Endothelial cell of umbilical vein (primary cell): ENCODE data around the gene KAT6B. TPM values are rescaled to one million over a fixed set of nuclear protein-coding genes. Genes with fewer than 3 reads are reported as not detected.

ENCODE experiments used
- BruUV-seq: library from RNA; stranded (reverse); fragments of 400-500 nt; replicated peaks from 2 replicates; lab custom pipeline; 2021; lab: Mats Ljungman, UMichigan
- CTCF ChIA-PET: fragments of 300-600, 350-600 bp; sonication (Branson Sonifier 250); formaldehyde crosslinking; loops from one replicate; lab custom pipeline; 2021; ENCODE audit warnings: antibody characterized with exemption, inconsistent platforms; lab: Charles Lee
- POLR2A ChIA-PET: fragments of 300-600, 350-600 bp; sonication (Branson Sonifier 250); formaldehyde crosslinking; loops from one replicate; lab custom pipeline; 2021; ENCODE audit warnings: antibody characterized with exemption, inconsistent platforms; lab: Charles Lee
- DNase-seq: peaks from one replicate; pipeline ENCODE4 v3.0.0-alpha.2; 2011; ENCODE audit warnings: low read depth, low spot score
- FAIRE-seq: peaks from 2 replicates; lab custom pipeline; 2011; peaks lifted over from hg19 to GRCh38; lab: Jason Lieb, UNC
- H2AFZ ChIP-seq: 2 replicates; pipeline ENCODE4 v1.6.0; 2012; ENCODE audit warnings: low read depth, low read length, control low read depth, inconsistent platforms
- H3K27ac ChIP-seq: 2 replicates; pipeline ENCODE4 v1.5.1; 2011; ENCODE audit warnings: low read depth, mild to moderate bottlenecking, control low read depth, low read length, moderate library complexity; ENCODE audit not compliant: insufficient read depth
- H3K27me3 ChIP-seq, 2 experiments: 2 replicates each; pipeline versions ENCODE4 v1.6.0 to v1.6.1; 2011; ENCODE audit warnings: low read length in 2 of 2, mixed read lengths in 1 of 2; ENCODE audit not compliant: control insufficient read depth in 2 of 2, insufficient read depth in 2 of 2
- H3K36me3 ChIP-seq, 2 experiments: 2 replicates in 1 of 2; 3 replicates in 1 of 2; pipeline ENCODE4 v1.5.1; 2011; ENCODE audit warnings: low read length in 2 of 2, mild to moderate bottlenecking in 1 of 2, moderate library complexity in 1 of 2; ENCODE audit not compliant: control insufficient read depth in 2 of 2, insufficient read depth in 2 of 2; ENCODE audit errors: extremely low read depth in 1 of 2
- H3K4me1 ChIP-seq: 3 replicates; pipeline ENCODE4 v1.5.1; 2011; ENCODE audit warnings: mild to moderate bottlenecking, low read length; ENCODE audit not compliant: control insufficient read depth, insufficient read depth; ENCODE audit errors: extremely low read depth
- H3K4me2 ChIP-seq: 2 replicates; pipeline ENCODE4 v1.6.1; 2011; ENCODE audit warnings: low read length, control low read depth, mixed read lengths; ENCODE audit not compliant: insufficient read depth
- H3K4me3 ChIP-seq, 3 experiments: fragments of 200-600 bp in 1 of 3; sonication (generic), shearing (Covaris generic) in 1 of 3; replicated peaks in 1 of 3; 2 replicates each; pipeline ENCODE4 v1.5.1; 2011 to 2016; ENCODE audit warnings: control low read depth in 3 of 3, low read length in 3 of 3, mild to moderate bottlenecking in 2 of 3, inconsistent platforms in 1 of 3, low read depth in 1 of 3, moderate library complexity in 1 of 3; ENCODE audit not compliant: insufficient read depth in 1 of 3
- H3K79me2 ChIP-seq: 2 replicates; pipeline ENCODE4 v1.6.0; 2012; ENCODE audit warnings: low read length, inconsistent platforms; ENCODE audit not compliant: control insufficient read depth, insufficient read depth
- H3K9ac ChIP-seq: replicated peaks from 2 replicates; pipeline ENCODE3; 2011; ENCODE audit warnings: low read length, control low read depth; ENCODE audit not compliant: insufficient read depth; ENCODE audit errors: extremely low read depth
- H3K9me1 ChIP-seq: replicated peaks from 3 replicates; pipeline ENCODE4 v1.6.0; 2011; ENCODE audit warnings: mild to moderate bottlenecking, low read length; ENCODE audit not compliant: control insufficient read depth, insufficient read depth; ENCODE audit errors: extremely low read depth
- H3K9me3 ChIP-seq: replicated peaks from 2 replicates; pipeline ENCODE4 v1.5.1; 2012; ENCODE audit warnings: low read length, inconsistent platforms; ENCODE audit not compliant: control insufficient read depth, insufficient read depth
- H4K20me1 ChIP-seq: replicated peaks from 2 replicates; pipeline ENCODE3; 2011; ENCODE audit warnings: mild to moderate bottlenecking, low read length; ENCODE audit not compliant: control insufficient read depth, insufficient read depth; ENCODE audit errors: extremely low read depth
- EZH2 ChIP-seq: IDR thresholded peaks from 2 replicates; pipeline ENCODE4 v1.6.1; 2012; ENCODE audit warnings: borderline replicate concordance, low read depth, mild to moderate bottlenecking, moderate library complexity, low read length, inconsistent platforms; ENCODE audit not compliant: severe bottlenecking
- FOS ChIP-seq: IDR thresholded peaks from 2 replicates; pipeline ENCODE4 v1.6.1; 2011; ENCODE audit warnings: mild to moderate bottlenecking, low read length, moderate library complexity, borderline replicate concordance; ENCODE audit not compliant: insufficient read depth
- GATA2 ChIP-seq: IDR thresholded peaks from 2 replicates; pipeline ENCODE4 v1.7.0; 2011; ENCODE audit warnings: low read depth, mild to moderate bottlenecking, moderate library complexity, mixed read lengths, low read length; ENCODE audit not compliant: insufficient read length, insufficient read depth
- JUN ChIP-seq: IDR thresholded peaks from 2 replicates; pipeline ENCODE4 v1.6.1; 2011; ENCODE audit warnings: borderline replicate concordance, low read depth; ENCODE audit not compliant: insufficient read length, insufficient read depth
- MAX ChIP-seq: IDR thresholded peaks from 2 replicates; pipeline ENCODE4 v1.6.1; 2011; ENCODE audit not compliant: insufficient read depth, insufficient read length
- MYC ChIP-seq: IDR thresholded peaks from one replicate; pipeline ENCODE4 v1.6.1; 2011; ENCODE audit warnings: mild to moderate bottlenecking, low read depth, low read length
- POLR2A ChIP-seq: IDR thresholded peaks from 2 replicates; pipeline ENCODE4 v1.6.1; 2012; ENCODE audit warnings: low read depth, mild to moderate bottlenecking, control low read depth, low read length
- POLR2AphosphoS5 ChIP-seq: IDR thresholded peaks from 2 replicates; pipeline ENCODE4 v1.6.1; 2012; ENCODE audit warnings: low read depth, mild to moderate bottlenecking, control low read depth, low read length, moderate library complexity; ENCODE audit not compliant: insufficient read depth
- dilution Hi-C: fragments of 300-500 bp; cut with MboI; formaldehyde crosslinking; loops from one replicate; pipeline ENCODE4 v1.15.0; 2019; ENCODE audit warnings: low sequenced_read_pairs; ENCODE audit not compliant: extremely low pct_ligation_motif_present
- intact Hi-C: fragments of 100-400 bp; cut with micrococcal nuclease; formaldehyde crosslinking; loops from one replicate; pipeline ENCODE4 v1.10.0; 2022
- polyA plus RNA-seq, 4 experiments: library from polyadenylated mRNA; depleted of rRNA in 3 of 4; stranded (reverse) in 3 of 4; unstranded in 1 of 4; fragments of >200 nt; gene quantifications; 2 replicates each; pipeline versions ENCODE4 v1.2.1 to v1.2.3, GENCODE V29; 2011 to 2012; ENCODE audit warnings: missing spikeins in 1 of 4
- total RNA-seq: library from RNA; stranded (reverse); gene quantifications from 2 replicates; pipeline ENCODE4 v1.2.3, GENCODE V29; 2021
- TF ChIP-seq, protein P1 (sequence below), 2 donors: IDR thresholded peaks; 1 replicate in 1 of 2; 2 replicates in 1 of 2; pipeline ENCODE4 v1.5.1; 2011; ENCODE audit warnings: low read length in 2 of 2, mild to moderate bottlenecking in 2 of 2, moderate library complexity in 2 of 2, control low read depth in 1 of 2, inconsistent platforms in 1 of 2, low read depth in 1 of 2; ENCODE audit not compliant: insufficient read depth in 1 of 2; ENCODE audit errors: extremely low read depth in 1 of 2

The KAT6B gene
- total and polyA plus RNA-seq, 2 donors (not counting 3 experiments of a cell fraction or from before 2014, with no cell fraction given) = 4.5 to 17.0 TPM

GRCh38 chr10:74973741-74974392, 147.5 kb downstream of the KAT6B start:
- no peak for FAIRE-seq
- DNase-seq = no peak
- peaks cover 5% of the 10 kb centered on the region for H3K4me1 ChIP-seq
- dilution Hi-C loops = no loop called here
- BruUV-seq = no TSS peak
- H3K4me3 ChIP-seq = no peak overlapping the region
- ChIA-PET POLR2A (no interaction called here), CTCF (interaction anchor here (0.8 to 1.6 kb wide), 6 partner anchors 11 to 730 kb away, joined by 3 to 5 read pairs (median 4); no protein-coding TSS in a partner anchor)
- no peaks in the 10 kb centered on the region for H3K9me3 ChIP-seq
- H3K79me2 ChIP-seq = no peaks in the 10 kb centered on the region
- no peak overlapping the region for H2AFZ ChIP-seq
- H3K27ac ChIP-seq = no peak overlapping the region
- H3K36me3 ChIP-seq = peaks cover 2 to 6% of the 10 kb centered on the region in 2 experiments
- no peaks in the 10 kb centered on the region for H4K20me1 ChIP-seq
- intact Hi-C loops = no loop called here
- TF ChIP-seq, protein P1, sequence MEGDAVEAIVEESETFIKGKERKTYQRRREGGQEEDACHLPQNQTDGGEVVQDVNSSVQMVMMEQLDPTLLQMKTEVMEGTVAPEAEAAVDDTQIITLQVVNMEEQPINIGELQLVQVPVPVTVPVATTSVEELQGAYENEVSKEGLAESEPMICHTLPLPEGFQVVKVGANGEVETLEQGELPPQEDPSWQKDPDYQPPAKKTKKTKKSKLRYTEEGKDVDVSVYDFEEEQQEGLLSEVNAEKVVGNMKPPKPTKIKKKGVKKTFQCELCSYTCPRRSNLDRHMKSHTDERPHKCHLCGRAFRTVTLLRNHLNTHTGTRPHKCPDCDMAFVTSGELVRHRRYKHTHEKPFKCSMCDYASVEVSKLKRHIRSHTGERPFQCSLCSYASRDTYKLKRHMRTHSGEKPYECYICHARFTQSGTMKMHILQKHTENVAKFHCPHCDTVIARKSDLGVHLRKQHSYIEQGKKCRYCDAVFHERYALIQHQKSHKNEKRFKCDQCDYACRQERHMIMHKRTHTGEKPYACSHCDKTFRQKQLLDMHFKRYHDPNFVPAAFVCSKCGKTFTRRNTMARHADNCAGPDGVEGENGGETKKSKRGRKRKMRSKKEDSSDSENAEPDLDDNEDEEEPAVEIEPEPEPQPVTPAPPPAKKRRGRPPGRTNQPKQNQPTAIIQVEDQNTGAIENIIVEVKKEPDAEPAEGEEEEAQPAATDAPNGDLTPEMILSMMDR (IDR thresholded peaks at IDR 0.05; ENCODE audit: extremely low read depth in 1 of 2, insufficient read depth in 1 of 2, low read depth in 1 of 2, low read length in 2 of 2) = no peak
- TF ChIP-seq POLR2A (no peak), MAX (no peak), EZH2 (no peak), FOS (no peak), JUN (no peak), MYC (no peak), POLR2AphosphoS5 (no peak), GATA2 (no peak)
- H3K4me2 ChIP-seq = no peak overlapping the region
- no peak overlapping the region for H3K9ac ChIP-seq
- H3K27me3 ChIP-seq = no peaks in the 10 kb centered on the region
- no peaks in the 10 kb centered on the region for H3K9me1 ChIP-seq
